HG03095 (cell line): ENCODE measurements around the gene HYAL1.
A peak's percentile ranks its signal among the peaks of the same experiment; 100 is the strongest.
"Not testable (repeated sequence)": the region's sequence is repeated elsewhere in the genome, so short reads cannot be mapped to it uniquely, and the experiment has no call there.

Experiments
- ATAC-seq: cut with Tn5 transposase; IDR thresholded peaks from one replicate; pipeline ENCODE4 v1.9.1; 2021; ENCODE audit warnings: moderate library complexity; ENCODE audit not compliant: unreplicated experiment

Gene HYAL1

GRCh38 chr3:50295553-50296431 lies 7.6 kb downstream of the HYAL1 start:
- ATAC-seq = no peak

- no peak for ATAC-seq
These were observed 8.6 kb downstream of the HYAL1 start for GRCh38 chr3:50294492-50295403.

DNA sequence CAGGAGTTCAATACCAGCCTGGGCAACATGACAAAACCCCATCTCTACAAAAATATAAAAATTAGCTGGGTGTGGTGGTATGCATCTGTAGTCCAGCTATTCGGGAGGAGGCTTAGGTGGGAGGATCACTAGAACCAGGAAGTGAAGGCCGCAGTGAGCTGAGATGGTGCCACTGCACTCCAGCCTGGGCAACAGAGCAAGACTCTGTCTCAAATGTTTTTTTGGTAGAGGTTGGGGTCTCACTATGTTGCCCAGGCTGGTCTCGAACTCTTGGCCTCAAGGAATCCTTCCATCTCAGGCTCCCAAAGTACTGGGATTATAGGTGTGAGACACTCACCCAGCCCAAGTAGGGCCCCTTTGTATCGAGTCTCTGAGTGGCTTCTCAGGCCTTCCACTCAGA lies 9.3 kb downstream of the HYAL1 start:
- ATAC-seq = no peak

DNA sequence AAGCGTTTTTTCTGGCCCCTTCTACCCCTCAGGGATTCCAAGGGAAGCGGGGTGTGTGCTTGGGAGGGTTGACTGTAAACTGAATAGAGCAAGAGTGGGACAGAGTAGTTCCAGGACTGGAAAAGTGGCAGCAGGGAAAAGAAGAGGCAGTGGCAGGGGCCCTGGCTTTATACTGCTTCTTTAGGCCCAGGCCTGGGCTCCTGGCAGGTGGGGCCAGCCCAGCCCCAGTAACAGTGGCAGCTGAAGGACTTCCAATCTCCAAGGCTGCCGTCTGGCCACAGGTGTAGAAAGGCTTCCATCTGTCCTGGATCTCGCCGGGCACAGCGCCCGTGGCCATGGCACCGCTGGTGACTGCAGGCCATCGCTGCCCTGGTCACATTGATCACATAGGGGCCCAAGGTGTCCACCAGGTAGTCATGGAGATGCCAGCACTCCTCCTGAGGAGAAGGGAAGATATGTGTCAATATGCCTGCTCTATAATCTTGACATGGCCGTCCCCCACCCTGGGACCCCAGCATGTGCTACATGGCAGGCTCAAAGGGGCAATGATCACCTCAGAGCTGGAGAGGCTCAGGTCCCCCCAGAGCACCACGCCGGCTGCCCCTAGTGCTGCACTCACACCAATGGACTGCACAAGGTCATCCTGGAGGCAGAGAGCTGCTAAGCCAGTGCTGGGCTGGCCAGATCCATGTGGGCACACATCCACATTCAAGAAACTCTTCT lies 10.1 kb downstream of the HYAL1 start:
- ATAC-seq = no peak

DNA sequence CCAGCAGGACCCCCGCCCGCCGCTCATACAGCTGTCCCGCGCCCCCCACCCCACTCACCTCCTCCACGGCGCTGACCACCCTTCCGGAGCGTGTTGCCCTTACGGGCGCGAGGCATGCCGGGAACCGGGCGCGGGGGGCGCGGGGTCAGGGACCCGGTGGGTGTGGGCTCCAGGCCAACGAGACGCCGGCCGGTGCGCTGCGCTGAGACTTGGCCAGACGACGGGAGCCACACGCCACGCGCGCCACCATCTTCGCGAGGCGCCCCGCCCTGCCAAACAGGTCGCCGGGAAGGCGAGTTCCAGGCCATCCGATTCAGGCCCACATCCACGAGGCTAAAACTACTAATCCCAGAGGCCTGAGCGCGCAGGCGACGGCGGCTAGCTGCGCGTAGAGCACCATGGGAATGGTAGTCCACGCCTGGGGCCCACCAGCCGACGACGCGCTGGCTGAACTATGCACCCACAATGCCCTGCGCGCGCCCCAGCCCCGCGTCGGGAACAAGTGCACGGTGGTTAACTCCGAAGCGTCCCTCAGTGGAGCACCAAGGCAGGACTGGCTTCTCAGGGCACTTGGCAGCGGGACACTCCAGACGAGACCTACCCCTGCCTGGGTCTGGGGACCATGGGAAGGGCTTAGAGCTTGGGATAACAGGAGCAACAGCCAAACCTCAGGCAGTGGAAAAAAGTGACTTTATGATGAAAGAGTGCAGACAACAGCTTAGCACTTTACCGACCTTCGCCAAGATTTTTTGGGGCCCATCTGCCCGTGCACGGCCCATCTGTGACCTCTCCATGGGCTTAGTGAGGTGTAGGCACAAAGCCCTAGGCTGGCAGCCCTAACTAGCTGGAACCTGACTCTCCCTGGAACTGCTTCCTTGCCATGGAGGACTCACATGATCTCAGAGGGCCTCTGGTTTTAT lies 11.0 kb downstream of the HYAL1 start, which contains the start of gene IFRD2:
Gene IFRD2 (minus strand): TSS at position 271 of the 920 bp plus-strand sequence. CDS start 155 bp downstream, at position 116.
- peak; percentile 85 for ATAC-seq

GRCh38 chr3:50290161-50290641 lies 13.2 kb downstream of the HYAL1 start:
- ATAC-seq = no peak

DNA sequence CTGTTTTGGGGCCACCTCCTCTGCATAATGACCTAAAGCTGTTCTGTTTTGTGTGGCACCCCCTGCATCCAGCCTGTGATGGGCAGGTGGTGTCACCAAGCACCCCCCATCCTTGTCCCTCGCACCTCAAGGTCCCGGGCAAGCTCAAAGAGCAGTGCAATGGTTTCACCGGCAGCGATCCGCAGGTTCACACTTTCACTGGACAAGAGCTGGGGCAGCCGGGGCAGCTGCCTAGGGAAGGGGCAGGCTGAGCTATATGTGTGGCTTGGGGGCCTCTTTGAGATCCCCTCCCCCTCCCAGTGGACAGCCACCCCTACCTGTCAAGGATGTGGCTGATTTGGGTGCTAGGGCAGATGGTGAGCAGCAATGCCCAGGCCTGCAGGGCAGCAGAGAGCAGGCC lies 14.2 kb downstream of the HYAL1 start:
- ATAC-seq = no peak

DNA sequence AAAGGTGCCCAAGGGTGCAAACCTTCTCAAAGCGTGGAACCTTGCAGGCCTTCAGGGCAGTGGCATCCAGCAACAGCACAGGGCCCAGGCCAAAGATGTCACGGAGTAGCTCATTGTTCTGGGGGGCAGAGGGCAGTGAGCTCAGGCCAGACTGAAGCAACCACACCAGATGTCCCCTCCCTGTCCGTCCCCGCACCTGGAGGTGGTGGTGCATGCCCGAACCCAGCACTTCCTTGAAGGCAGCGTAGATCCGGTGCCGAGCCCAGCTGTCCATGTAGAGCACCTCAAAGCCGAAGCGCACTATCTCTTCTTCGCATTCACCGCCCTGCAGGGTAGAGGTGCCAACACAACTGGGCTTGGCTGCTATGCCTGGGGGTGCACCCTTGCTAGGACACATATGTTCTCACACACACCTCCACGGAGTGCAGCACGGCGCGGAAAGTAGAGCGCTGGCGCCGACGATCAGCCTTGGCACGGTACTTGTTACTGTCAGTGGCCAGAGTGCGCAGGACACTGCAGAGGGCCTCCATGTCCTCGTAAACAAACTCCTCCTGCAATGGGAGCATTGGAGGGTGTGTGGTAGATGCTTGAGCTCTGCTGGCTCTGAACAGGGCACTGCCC lies 14.9 kb downstream of the HYAL1 start:
- ATAC-seq = no peak

GRCh38 chr3:50287262-50287661 lies 16.1 kb downstream of the HYAL1 start:
- no peak for ATAC-seq

DNA sequence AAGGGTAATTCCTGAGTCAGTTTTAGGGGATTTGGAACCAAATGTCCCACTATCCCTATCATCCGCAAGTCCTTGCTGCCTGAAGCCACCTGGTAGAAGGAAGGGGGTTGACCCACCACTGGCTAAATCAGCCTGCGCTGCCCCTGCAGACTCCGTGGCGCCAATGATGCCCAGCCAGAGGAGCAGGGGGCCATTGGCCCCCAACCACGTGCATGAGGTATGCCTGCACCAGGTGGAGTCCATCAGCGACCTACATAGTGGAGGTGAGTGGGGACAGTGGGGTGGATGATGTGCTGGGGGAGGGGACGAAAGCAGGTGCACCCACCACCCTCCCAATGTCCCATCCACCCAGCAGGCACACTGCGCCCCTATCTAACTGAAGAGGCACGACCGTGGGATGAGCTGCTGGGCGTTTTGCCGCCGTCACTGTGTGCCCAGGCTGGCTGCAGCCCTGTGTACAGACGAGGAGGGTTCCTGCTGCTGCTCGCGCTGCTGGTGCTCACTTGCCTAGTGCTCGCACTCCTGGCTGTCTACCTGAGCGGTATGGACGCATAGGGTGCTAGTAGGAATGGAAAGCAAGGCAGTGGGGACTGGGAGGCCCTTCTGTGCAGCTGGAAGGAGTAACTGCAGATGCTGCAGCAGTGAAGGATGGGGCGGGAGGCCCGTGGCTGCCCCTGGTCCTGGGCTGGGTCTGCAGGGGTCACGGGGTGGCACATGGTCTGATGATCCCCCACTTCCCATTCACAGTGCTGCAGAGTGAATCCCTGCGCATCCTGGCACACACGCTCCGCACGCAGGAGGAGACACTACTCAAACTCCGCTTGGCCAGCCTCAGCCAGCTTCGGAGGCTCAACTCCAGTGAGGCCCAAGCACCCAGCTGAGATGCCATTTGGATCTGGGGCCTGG lies 16.8 kb downstream of the HYAL1 start:
- ATAC-seq = no peak

GRCh38 chr3:50284121-50284520 lies 19.3 kb downstream of the HYAL1 start:
- ATAC-seq = not testable (repeated sequence)

DNA sequence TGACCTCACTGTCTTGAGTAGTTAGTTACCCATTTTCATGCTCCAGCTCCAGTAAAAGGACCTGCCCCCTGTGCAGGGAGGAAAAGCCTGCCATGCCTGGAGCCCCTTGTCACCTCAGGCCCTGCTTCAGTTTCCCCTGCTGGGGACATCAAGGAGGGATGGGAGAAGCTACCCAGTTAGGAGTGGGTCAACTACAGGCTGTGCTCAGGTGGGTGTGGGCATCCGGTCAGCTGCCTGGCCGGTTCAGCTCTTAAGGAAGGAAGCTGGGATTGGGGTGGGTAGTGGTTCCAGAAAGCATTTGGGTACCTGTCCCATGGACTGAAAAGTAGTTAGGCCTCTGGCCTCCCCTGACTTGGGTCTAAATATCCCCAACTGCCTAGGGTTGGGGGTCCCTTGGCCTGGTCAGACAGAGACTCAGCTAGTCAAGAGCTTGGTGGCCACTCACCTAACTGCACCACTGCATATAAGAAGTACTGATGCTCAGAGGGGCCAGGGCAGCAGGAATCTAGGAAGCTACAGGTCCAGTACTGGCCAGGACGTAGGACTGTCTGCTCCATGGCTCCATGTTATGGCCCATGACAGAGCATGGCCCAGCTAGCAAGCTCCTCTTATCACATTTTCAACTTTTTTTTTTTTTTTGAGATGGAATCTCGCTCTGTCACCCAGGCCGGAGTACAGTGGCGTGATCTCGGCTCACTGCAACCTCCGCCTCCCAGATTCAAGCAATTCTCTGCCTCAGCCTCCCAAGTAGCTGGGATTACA lies 23.9 kb downstream of the HYAL1 start:
- ATAC-seq = no peak

DNA sequence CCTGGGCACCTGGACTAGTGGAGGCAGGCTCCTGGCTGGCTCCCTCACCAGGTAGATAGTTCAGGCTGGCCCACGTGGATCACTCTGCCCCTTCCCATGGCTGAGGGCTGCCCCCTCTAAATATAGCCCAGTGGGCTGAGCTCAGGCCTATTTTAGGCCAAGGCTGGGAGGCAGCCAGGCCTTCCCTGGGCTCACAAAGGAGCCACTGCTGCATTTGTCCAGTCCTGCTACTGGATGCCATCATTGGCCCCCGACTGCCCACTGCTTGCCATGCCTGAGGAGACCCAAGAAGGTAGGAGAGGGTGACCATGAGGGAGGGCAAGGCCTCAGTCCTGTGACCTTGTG lies 24.5 kb downstream of the HYAL1 start, which contains the start of gene LSMEM2:
Gene LSMEM2 (plus strand): TSS at position 208 of the 345 bp plus-strand sequence. CDS start 27 bp downstream, at position 235.
- no peak for ATAC-seq

GRCh38 chr3:50278123-50278879 lies 25.1 kb downstream of the HYAL1 start:
- no peak for ATAC-seq

- ATAC-seq = no peak
These were observed 26.6 kb downstream of the HYAL1 start for GRCh38 chr3:50276762-50277101.

GRCh38 chr3:50275996-50276761 lies 27.2 kb downstream of the HYAL1 start:
- no peak for ATAC-seq
